Urothelium cell line (cell line): ENCODE data around the gene SSC5D.

ENCODE experiments used
- DNase-seq: peaks from one replicate; pipeline ENCODE4 v3.0.0; 2011; ENCODE audit warnings: low spot score, mixed read lengths
- FAIRE-seq: peaks from 2 replicates; lab custom pipeline; 2011; peaks lifted over from hg19 to GRCh38; lab: Jason Lieb, UNC

SSC5D gene

DNA sequence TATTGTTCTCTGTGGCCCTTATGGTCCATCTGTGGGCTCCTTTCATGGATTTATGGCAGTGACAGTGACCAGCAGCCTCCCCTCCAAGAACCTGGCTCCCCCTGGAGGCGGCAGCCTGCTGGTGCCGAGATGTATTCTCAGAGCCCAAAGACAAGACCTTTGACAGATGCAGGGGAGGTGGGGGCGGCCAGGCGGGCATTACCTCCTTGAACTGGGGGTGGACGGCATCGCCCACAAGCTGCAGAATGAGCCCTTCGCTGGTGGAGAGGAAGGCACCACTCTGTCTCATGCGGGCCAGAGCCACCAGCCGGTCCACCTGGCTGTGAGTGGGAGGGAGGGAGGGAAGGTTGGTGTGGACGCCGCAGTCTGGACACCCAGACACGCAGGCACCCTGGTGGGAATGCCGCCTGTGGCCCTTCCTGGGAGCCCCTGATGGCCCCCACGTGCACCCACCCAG, 33.4 kb upstream of the SSC5D start:
- FAIRE-seq: no peak
- DNase-seq: peak; percentile 56

- FAIRE-seq (no peak), DNase-seq (no peak)
These were observed 32.5 kb upstream of the SSC5D start for GRCh38 chr19:55455576-55456235.

- no peak for FAIRE-seq
- DNase-seq: no peak
These were observed 31.9 kb upstream of the SSC5D start for GRCh38 chr19:55456347-55456746.

- DNase-seq (no peak), FAIRE-seq (no peak)
These were observed 30.4 kb upstream of the SSC5D start for GRCh38 chr19:55457683-55458457.

DNA sequence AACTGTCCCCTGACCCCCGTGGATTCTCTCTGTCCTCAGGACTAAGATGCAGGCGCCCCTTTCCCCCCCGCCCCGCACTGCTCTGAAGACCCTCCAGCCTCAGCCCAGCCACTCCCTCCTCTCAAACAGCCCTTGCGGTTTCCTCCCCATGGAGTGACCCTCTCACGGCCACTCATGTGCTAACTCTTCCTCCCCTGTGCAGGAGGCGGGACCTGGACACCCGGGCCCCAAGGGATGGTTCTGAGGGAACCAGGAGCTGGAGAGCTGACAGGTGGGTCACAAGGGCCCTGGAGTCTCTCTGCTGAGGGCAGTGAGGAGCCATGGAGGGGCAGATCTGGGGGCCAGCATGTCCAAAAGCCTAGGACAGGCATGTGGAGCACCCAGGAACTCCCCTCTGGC, 28.7 kb upstream of the SSC5D start:
- FAIRE-seq (no peak), DNase-seq (no peak)

GRCh38 chr19:55459950-55460657, 28.1 kb upstream of the SSC5D start:
- DNase-seq (no peak), FAIRE-seq (no peak)

DNA sequence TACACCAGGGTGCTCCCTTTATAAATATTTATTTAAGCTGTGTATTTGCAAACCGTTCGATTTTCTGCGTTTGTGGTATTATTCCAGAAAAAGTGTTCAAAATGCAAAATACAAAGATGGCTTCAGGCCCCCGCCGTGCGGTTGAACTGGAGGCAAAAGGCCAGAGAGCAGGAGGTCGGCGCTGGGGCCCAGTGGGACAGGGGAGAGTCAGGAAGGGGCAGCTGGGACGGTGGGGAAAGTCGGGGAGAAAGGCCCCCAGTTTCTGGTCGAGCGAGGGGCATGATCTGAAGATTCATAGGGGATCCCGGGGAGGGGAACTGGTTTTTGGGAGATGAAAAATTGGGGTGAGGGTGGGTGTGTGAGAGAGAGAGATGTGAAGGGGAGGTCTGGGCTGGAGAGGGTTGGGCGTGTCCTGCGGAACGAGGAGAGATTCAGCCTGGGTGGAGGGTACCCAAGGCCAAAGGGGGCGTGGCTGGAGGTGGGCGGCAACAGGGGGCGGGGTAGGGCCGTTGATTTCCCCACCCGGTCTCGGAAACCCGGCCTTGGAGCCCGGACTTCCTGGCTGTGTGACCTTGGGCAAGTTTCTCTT, 27.5 kb upstream of the SSC5D start:
- DNase-seq (peak; percentile 84), FAIRE-seq (peak; percentile 20)

GRCh38 chr19:55461259-55461973, 26.8 kb upstream of the SSC5D start, which contains the start of gene ISOC2:
Gene ISOC2 (minus strand): TSS chr19:55461642. CDS start chr19:55456486, 5,156 bp downstream.
- DNase-seq (peak; percentile 99), FAIRE-seq (peak; percentile 94)

- FAIRE-seq: no peak
- no peak for DNase-seq
These were observed 26.1 kb upstream of the SSC5D start for GRCh38 chr19:55461974-55462626.

- FAIRE-seq (no peak), DNase-seq (no peak)
These were observed 25.5 kb upstream of the SSC5D start for GRCh38 chr19:55462722-55463121.

- FAIRE-seq: no peak
- DNase-seq: no peak
These were observed 24.6 kb upstream of the SSC5D start for GRCh38 chr19:55463583-55464031.

GRCh38 chr19:55464039-55464661, 24.1 kb upstream of the SSC5D start:
- no peak for FAIRE-seq
- no peak for DNase-seq

DNA sequence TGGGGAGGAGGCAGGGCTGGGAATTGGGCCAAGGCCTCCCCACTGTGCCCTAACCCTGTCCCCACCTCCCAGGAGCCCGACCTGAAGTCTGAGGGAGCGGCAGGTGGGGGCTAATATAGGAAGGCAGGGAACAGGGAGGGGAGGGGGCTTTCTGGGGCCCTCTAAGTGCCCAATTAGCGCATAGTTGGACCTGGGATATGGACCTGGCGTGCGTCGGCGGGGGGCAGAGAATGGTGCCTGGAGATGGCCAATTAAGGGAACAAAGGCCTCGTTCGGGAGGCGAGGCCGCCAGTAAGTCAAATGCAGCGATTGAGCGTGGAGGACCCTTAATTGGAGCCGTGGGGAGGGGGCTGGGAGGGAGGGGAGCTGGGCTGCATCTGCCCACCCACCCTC, 23.6 kb upstream of the SSC5D start, which contains the start of gene C19orf85:
Gene C19orf85 (minus strand): TSS at position 90 of the 393 bp plus-strand sequence. CDS start 197 bp downstream, outside the sequence.
- no peak for DNase-seq

GRCh38 chr19:55465460-55466240, 22.6 kb upstream of the SSC5D start:
- DNase-seq (no peak), FAIRE-seq (no peak)

More for the DNA sequence above, 23.6 kb upstream of the SSC5D start, which contains the start of gene C19orf85:
- no peak for FAIRE-seq

- DNase-seq (no peak), FAIRE-seq (no peak)
These were observed 22.0 kb upstream of the SSC5D start for GRCh38 chr19:55466241-55466614.

GRCh38 chr19:55467236-55468053, 20.8 kb upstream of the SSC5D start:
- FAIRE-seq: no peak
- DNase-seq: peak; percentile 64

GRCh38 chr19:55468054-55468393, 20.2 kb upstream of the SSC5D start:
- DNase-seq (no peak), FAIRE-seq (no peak)

DNA sequence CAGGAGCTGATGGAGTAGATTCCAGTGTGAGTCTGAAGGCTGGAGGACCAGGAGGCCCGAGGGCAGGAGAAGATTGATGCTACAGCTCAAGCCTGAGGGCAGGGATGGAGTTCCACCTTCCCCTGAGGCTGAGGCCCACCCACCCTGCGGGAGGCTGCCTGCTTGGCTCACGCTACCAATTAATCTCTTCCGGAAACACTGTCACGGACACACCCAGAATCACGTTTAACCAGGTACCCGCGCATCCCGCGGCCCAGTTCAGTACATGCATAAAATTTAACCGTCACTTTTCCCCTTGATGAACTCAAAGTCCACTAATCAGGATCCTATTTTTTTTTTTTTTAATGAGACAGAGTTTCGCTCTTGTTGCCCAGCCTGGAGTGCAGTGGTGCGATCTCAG, 17.0 kb upstream of the SSC5D start:
- DNase-seq (no peak), FAIRE-seq (no peak)
